MG63 (cell line): ENCODE data around the gene ARHGEF9. TPM values are rescaled to one million over a fixed set of nuclear protein-coding genes. Genes with fewer than 3 reads are reported as not detected.

Experiments used
- DNase-seq: peaks from one replicate; pipeline ENCODE4 v3.0.0-alpha.2; 2020
- H3K27me3 ChIP-seq: fragments of 250-450 bp; sonication (Bioruptor Pico); 2 replicates; pipeline ENCODE4 v1.5.1; 2020; ENCODE audit warnings: mild to moderate bottlenecking, moderate library complexity
- H3K36me3 ChIP-seq: fragments of 250-450 bp; sonication (Bioruptor Pico); 2 replicates; pipeline ENCODE4 v1.5.1; 2020; ENCODE audit warnings: mild to moderate bottlenecking, moderate library complexity
- H3K4me3 ChIP-seq: fragments of 250-450 bp; sonication (Bioruptor Pico); 2 replicates; pipeline ENCODE4 v1.5.1; 2020; ENCODE audit warnings: mild to moderate bottlenecking, moderate library complexity
- H3K9me3 ChIP-seq: fragments of 250-450 bp; sonication (Bioruptor Pico); 2 replicates; pipeline ENCODE4 v1.5.1; 2020; ENCODE audit warnings: mild to moderate bottlenecking, moderate library complexity
- total RNA-seq: library from RNA; depleted of rRNA; stranded (reverse); fragments of >200 nt; shearing (Covaris generic); gene quantifications from 2 replicates; pipeline ENCODE4 v1.2.3, GENCODE V29; 2014; ENCODE audit warnings: low replicate concordance

The ARHGEF9 gene
- total RNA-seq, 1 experiment from 2014 or later, result 13.4 TPM

DNA sequence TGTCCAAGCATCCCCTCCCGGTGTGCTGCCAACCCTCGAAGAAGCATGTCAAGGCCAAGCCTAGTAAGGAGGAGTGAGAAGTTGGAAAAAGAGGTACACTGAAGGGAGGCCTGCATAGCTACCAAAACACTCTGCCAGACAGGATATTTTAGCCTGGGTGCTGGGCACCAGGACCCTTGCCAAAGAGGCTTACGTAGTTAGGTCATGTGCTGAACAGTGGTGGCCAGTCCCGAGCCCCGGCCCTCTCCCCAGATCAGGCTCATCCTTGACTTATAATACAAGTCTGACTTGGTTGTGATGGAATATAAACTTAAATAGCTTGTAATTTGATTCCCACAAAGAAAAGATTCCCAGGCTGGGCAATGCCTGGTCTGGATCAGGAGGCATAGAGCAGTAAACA is 149.3 kb downstream of the ARHGEF9 start:
- no peaks in the 10 kb centered on the region for H3K36me3 ChIP-seq
- DNase-seq, result no peak
- no peaks in the 10 kb centered on the region for H3K27me3 ChIP-seq
- no peaks in the 10 kb centered on the region for H3K9me3 ChIP-seq
- no peak overlapping the region for H3K4me3 ChIP-seq

DNA sequence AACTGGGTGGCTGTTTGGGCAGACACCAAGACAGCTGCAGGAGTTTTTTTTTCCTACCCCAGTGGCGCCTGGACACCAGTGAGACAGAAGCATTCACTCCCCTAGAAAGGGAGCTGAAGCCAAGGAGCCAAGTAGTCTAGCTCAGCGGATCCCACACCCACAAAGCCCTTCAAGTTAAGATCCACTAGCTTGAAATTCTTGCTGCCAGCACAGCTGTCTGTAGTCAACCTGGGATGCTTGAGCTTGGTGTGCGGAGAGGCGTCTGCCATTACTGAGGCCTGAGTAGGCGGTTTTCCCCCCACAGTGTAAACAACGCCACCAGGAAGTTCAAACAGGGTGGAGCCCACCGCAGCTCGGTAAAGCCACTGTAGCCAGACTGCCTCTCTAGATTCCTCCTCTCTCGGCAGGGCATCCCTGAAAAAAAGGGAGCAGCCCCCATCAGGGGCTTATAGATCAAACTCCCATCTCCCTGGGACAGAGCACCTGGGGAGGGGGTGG is 171.4 kb downstream of the ARHGEF9 start:
- Histone ChIP-seq H3K27me3 (no peaks in the 10 kb centered on the region), H3K4me3 (no peak overlapping the region), H3K9me3 (no peaks in the 10 kb centered on the region), H3K36me3 (no peaks in the 10 kb centered on the region)
- no peak for DNase-seq

DNA sequence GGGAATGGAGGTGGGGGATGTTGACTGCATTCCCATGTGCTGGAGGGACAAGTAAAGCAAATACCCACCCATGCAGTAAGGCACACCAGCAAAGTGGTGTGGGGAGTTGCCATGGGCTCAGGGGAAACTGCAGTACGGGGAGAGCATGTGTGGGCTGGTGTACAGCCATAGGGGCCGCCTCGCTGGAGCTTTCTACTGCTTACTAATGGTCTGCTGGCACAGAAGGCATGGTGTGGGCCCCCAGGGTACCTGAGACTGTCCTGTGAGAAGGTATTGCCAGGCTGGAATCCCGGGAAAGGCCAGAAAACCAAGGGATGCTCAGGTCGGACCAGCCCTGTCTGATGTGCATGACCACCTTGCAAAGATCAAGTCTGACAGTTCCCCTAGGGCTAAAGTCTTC is 199.1 kb downstream of the ARHGEF9 start:
- no peak for DNase-seq
- Histone ChIP-seq H3K36me3 (no peaks in the 10 kb centered on the region), H3K9me3 (no peaks in the 10 kb centered on the region), H3K4me3 (no peak overlapping the region), H3K27me3 (no peaks in the 10 kb centered on the region)
